Measurements from ENCODE around the gene ARHGAP32.

GRCh38 chr11:129215506-129216245, 23.6 kb upstream of the ARHGAP32 start:
- TF ChIP-seq, protein P1, sequence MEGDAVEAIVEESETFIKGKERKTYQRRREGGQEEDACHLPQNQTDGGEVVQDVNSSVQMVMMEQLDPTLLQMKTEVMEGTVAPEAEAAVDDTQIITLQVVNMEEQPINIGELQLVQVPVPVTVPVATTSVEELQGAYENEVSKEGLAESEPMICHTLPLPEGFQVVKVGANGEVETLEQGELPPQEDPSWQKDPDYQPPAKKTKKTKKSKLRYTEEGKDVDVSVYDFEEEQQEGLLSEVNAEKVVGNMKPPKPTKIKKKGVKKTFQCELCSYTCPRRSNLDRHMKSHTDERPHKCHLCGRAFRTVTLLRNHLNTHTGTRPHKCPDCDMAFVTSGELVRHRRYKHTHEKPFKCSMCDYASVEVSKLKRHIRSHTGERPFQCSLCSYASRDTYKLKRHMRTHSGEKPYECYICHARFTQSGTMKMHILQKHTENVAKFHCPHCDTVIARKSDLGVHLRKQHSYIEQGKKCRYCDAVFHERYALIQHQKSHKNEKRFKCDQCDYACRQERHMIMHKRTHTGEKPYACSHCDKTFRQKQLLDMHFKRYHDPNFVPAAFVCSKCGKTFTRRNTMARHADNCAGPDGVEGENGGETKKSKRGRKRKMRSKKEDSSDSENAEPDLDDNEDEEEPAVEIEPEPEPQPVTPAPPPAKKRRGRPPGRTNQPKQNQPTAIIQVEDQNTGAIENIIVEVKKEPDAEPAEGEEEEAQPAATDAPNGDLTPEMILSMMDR (IDR thresholded peaks at IDR 0.05) = no peak
- TF ChIP-seq POLR2AphosphoS5 (IDR thresholded peaks at IDR 0.05) = no peak

All from breast epithelium (tissue), 3 donors.